ENCODE measurements around the gene MYH6. TPM values are rescaled to one million over a fixed set of nuclear protein-coding genes. Genes with fewer than 3 reads are reported as not detected.
"Not testable (repeated sequence)": the region's sequence is repeated elsewhere in the genome, so short reads cannot be mapped to it uniquely, and the experiment has no call there.

MYH6 gene
- polyA plus RNA-seq, 1 experiment, result not detected

DNA sequence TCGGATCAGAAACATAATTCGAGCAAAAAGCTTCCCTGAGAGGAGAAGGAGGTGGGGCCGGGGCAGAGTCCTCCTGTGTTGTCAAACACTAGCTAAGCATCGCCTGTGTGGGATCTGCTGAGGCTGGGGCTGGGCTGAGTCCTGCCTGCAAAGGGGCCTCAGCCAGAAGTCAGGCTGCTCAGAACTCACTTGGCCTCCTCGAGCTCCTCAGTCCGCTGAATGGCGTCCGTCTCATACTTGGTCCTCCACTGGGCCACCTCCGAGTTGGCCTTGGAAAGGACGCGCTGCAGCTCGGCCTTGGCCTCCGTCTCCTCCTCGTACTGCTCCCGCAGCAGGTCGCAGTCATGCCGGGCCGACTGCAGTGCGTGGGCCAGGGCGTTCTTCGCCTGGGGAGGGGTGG lies 9.9 kb upstream of the MYH6 start:
- no peak for DNase-seq (ENCODE audit: low read depth, low spot score)
- POLR2A ChIA-PET, result interaction anchor here (1.1 kb wide), 1 partner anchor 24 kb away, joined by 3 read pairs; no protein-coding TSS in a partner anchor
- peaks cover 16% of the 10 kb centered on the region for H3K27me3 ChIP-seq (ENCODE audit: control insufficient read depth, insufficient read depth, low read length)
- no peak overlapping the region for H3K27ac ChIP-seq (ENCODE audit: low read depth, low read length)
- H3K4me3 ChIP-seq (ENCODE audit: low read depth, low read length), result no peak overlapping the region
- no peaks in the 10 kb centered on the region; the same call in 1 of the 2 replicates for H3K9me3 ChIP-seq (ENCODE audit: control insufficient read depth, insufficient read depth, low read length)
- CTCF ChIA-PET, result no interaction called here
- TF ChIP-seq, protein P1, sequence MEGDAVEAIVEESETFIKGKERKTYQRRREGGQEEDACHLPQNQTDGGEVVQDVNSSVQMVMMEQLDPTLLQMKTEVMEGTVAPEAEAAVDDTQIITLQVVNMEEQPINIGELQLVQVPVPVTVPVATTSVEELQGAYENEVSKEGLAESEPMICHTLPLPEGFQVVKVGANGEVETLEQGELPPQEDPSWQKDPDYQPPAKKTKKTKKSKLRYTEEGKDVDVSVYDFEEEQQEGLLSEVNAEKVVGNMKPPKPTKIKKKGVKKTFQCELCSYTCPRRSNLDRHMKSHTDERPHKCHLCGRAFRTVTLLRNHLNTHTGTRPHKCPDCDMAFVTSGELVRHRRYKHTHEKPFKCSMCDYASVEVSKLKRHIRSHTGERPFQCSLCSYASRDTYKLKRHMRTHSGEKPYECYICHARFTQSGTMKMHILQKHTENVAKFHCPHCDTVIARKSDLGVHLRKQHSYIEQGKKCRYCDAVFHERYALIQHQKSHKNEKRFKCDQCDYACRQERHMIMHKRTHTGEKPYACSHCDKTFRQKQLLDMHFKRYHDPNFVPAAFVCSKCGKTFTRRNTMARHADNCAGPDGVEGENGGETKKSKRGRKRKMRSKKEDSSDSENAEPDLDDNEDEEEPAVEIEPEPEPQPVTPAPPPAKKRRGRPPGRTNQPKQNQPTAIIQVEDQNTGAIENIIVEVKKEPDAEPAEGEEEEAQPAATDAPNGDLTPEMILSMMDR (IDR thresholded peaks at IDR 0.05; ENCODE audit: low read depth, low read length), result no peak

DNA sequence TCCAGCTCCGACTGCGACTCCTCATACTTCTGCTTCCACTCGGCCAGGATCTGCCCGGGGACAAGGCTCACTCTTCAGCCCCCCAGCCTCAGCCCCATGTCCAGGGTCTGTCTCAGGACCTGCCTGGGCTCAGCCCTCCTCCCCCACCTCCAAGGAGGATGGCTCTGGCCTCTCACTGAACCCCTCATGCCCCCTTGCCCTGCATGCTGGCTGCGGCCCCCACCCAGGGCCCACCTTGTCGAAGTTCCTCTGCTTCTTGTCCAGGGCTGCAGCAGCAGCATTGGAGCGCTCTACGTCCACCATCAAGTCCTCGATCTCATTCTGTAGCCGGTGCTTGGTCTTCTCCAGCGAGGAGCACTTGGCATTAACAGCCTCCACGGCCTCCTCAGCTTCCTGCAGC lies 9.2 kb upstream of the MYH6 start:
- not testable (repeated sequence) for H3K9me3 ChIP-seq (ENCODE audit: control insufficient read depth, insufficient read depth, low read length); H3K27ac ChIP-seq (ENCODE audit: low read depth, low read length); H3K4me3 ChIP-seq (ENCODE audit: low read depth, low read length); DNase-seq (ENCODE audit: low read depth, low spot score)
- ChIA-PET CTCF (interaction anchor here (1.0 kb wide), 1 partner anchor 37 kb away, joined by 4 read pairs; no protein-coding TSS in a partner anchor), POLR2A (interaction anchor here (1.1 kb wide), 1 partner anchor 24 kb away, joined by 3 read pairs; no protein-coding TSS in a partner anchor)
- H3K27me3 ChIP-seq (ENCODE audit: control insufficient read depth, insufficient read depth, low read length), result peaks cover 19% of the 10 kb centered on the region

DNA sequence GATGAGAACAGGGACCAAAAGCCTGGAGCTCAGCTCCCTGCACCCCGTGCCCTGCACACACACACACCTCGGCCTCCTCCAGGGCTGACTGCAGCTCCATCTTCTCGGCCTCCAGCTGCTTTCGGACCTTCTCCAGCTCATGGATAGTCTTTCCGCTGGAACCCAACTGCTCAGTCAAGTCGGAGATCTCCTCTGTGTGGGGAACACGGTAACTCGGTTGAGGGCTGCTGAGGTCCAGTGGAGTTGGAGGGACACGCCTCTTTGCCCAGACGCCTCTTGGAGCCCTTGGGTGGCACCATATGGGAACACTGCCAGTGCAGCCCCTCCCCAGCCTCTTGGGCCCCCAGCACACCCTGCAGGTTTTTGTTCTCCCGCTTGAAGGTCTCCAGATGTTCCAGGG lies 8.7 kb upstream of the MYH6 start:
- TF ChIP-seq, protein P1 (IDR thresholded peaks at IDR 0.05; ENCODE audit: low read depth, low read length), result no peak
- Histone ChIP-seq H3K27ac (ENCODE audit: low read depth, low read length) (no peak overlapping the region), H3K4me3 (ENCODE audit: low read depth, low read length) (no peak overlapping the region), H3K27me3 (ENCODE audit: control insufficient read depth, insufficient read depth, low read length) (peaks cover 18% of the 10 kb centered on the region), H3K9me3 (ENCODE audit: control insufficient read depth, insufficient read depth, low read length) (no peaks in the 10 kb centered on the region; the same call in 1 of the 2 replicates)
- POLR2A ChIA-PET, result no interaction called here
- CTCF ChIA-PET, result interaction anchor here (1.0 kb wide), 1 partner anchor 37 kb away, joined by 4 read pairs; no protein-coding TSS in a partner anchor
- no peak for DNase-seq (ENCODE audit: low read depth, low spot score)

DNA sequence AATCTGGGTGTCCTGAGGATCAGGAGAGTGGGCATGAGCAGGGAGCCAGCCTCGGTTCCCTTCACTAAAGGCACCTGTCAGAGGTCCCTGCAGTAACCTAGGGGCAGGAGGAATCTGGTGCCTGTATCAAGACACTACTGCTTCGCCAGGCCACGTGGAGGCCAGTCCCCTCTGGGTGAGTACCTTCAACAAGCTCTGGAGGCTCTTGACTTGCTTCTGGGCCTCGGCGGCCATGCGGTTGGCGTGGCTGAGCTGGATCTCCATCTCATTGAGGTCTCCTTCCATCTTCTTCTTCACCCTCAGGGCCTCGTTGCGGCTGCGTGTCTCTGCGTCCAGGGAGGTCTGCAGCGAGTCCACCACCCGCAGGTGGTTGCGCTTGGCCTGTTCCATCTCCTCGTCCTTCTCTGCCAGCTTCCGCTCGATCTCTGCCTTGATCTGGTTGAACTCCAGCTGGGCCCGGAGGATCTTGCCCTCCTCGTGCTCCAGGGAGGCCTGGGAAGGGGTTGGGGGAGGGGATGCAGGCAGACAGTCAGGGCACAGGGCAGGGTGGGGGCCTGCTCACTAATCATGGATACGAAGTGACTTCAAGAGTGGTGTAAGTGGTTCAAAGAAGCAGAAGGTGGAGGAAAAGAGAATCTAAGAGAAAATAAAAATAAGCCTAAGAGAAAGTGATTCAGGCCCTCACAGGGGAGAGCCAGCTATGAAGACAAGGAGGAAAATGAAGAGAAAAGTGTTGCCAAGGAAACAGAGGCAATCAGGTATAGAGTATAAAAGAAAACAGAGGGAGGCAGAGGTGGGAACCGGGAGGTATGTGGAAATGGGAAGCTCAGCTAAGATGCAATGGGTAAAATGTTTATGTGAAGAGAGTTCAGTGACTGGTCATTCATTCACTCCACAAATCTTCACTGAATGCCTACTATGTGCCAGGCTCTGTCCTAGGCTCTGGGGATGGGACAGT lies 8.0 kb upstream of the MYH6 start:
- DNase-seq (ENCODE audit: low read depth, low spot score), result no peak
- POLR2A ChIA-PET, result no interaction called here
- CTCF ChIA-PET, result interaction anchor here (1.0 kb wide), 1 partner anchor 36 kb away, joined by 4 read pairs; no protein-coding TSS in a partner anchor
- TF ChIP-seq, protein P1 (IDR thresholded peaks at IDR 0.05; ENCODE audit: low read depth, low read length), result no peak
- peaks cover 16% of the 10 kb centered on the region for H3K27me3 ChIP-seq (ENCODE audit: control insufficient read depth, insufficient read depth, low read length)
- no peak overlapping the region for H3K4me3 ChIP-seq (ENCODE audit: low read depth, low read length)
- H3K27ac ChIP-seq (ENCODE audit: low read depth, low read length), result no peak overlapping the region
- H3K9me3 ChIP-seq (ENCODE audit: control insufficient read depth, insufficient read depth, low read length), result no peaks in the 10 kb centered on the region; the same call in 1 of the 2 replicates

DNA sequence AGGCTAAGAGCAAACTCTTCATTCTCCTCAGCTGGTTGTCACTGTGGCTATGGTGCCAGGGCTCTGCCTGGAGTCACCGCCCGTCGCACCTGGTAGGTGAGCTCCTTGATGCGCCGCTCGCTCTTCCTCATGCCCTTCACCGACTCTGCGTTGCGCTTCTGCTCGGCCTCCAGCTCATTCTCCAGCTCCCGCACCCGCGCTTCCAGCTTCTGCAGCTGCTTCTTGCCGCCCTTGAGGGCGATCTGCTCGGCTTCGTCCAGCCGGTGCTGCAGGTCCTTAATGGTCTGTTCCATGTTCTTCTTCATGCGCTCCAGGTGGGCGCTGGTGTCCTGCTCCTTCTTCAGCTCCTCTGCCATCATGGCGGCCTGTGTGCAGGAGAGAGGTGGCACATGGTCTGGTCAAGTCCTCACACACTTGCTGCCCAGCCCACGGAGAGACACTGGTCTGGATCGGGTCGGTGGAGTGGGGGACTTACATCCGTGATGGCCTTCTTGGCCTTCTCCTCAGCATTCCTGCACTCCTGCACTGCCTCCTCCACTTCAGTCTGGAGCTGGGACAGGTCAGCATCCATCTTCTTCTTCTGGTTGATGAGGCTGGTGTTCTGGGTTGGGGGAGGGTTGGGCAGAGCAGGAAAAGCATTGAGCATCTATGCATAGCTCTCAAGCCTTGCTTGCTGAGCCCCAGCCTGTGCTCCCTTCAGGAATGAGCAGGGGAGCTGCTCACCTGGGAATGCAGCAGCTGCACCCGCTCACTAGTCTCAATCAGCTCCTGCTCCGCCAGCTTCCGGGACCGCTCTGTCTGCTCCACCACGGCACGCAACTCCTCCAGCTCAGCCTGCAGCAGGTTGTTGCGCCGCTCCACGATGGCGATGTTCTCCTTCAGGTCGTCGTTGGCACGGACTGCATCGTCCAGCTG lies 7.1 kb upstream of the MYH6 start:
- no peak for DNase-seq (ENCODE audit: low read depth, low spot score)
- TF ChIP-seq, protein P1 (IDR thresholded peaks at IDR 0.05; ENCODE audit: low read depth, low read length), result no peak
- peaks cover 10% of the 10 kb centered on the region for H3K27me3 ChIP-seq (ENCODE audit: control insufficient read depth, insufficient read depth, low read length)
- ChIA-PET CTCF (no interaction called here), POLR2A (no interaction called here)
- H3K4me3 ChIP-seq (ENCODE audit: low read depth, low read length), result no peak overlapping the region
- H3K27ac ChIP-seq (ENCODE audit: low read depth, low read length), result no peak overlapping the region
- no peaks in the 10 kb centered on the region; the same call in 1 of the 2 replicates for H3K9me3 ChIP-seq (ENCODE audit: control insufficient read depth, insufficient read depth, low read length)
